Mesenchymal stem cell (in vitro differentiated cells and primary cell): Measurements from ENCODE around the gene LRFN2.

ENCODE experiments used
- DNase-seq: peaks from one replicate; pipeline ENCODE4 v3.0.0-alpha.2; 2013
- H2AFZ ChIP-seq: one replicate; pipeline ENCODE4 v1.6.1; 2013; ENCODE audit warnings: low read depth, mild to moderate bottlenecking, control low read depth, inconsistent platforms, low read length, moderate library complexity
- H2AK5ac ChIP-seq: 2 replicates; pipeline ENCODE4 v1.6.1; 2013; ENCODE audit warnings: low read length, moderate library complexity, mild to moderate bottlenecking, inconsistent platforms; ENCODE audit not compliant: severe bottlenecking
- H2BK120ac ChIP-seq: one replicate; pipeline ENCODE4 v1.6.1; 2013; ENCODE audit warnings: low read depth, mild to moderate bottlenecking, inconsistent platforms, low read length, moderate library complexity
- H2BK12ac ChIP-seq, 2 experiments: one replicate each; pipeline ENCODE4 v1.6.1; 2013; ENCODE audit warnings: inconsistent platforms in 2 of 2, low read length in 2 of 2, mild to moderate bottlenecking in 2 of 2, moderate library complexity in 2 of 2, control low read depth in 1 of 2
- H2BK15ac ChIP-seq: one replicate; pipeline ENCODE4 v1.6.1; 2013; ENCODE audit warnings: mild to moderate bottlenecking, low read depth, inconsistent platforms; ENCODE audit not compliant: poor library complexity, severe bottlenecking
- H2BK5ac ChIP-seq: 2 replicates; pipeline ENCODE4 v1.6.1; 2013; ENCODE audit warnings: low read depth, mild to moderate bottlenecking, low read length, control low read depth, inconsistent platforms; ENCODE audit not compliant: poor library complexity, severe bottlenecking
- H3K14ac ChIP-seq, 2 experiments: one replicate each; pipeline ENCODE4 v1.6.1; 2013; ENCODE audit warnings: inconsistent platforms in 2 of 2, low read length in 2 of 2, control low read depth in 1 of 2, mild to moderate bottlenecking in 1 of 2, moderate library complexity in 1 of 2
- H3K18ac ChIP-seq, 2 experiments: one replicate each; pipeline ENCODE4 v1.6.1; 2013; ENCODE audit warnings: inconsistent platforms in 2 of 2, low read length in 2 of 2, control low read depth in 1 of 2, low read depth in 1 of 2, mild to moderate bottlenecking in 1 of 2
- H3K23ac ChIP-seq, 2 experiments: one replicate each; pipeline ENCODE4 v1.6.1; 2013; ENCODE audit warnings: inconsistent platforms in 2 of 2, low read length in 2 of 2, mild to moderate bottlenecking in 2 of 2, moderate library complexity in 2 of 2, control low read depth in 1 of 2
- H3K27ac ChIP-seq: 2 replicates; pipeline ENCODE4 v1.5.1; 2013; ENCODE audit warnings: mild to moderate bottlenecking, moderate library complexity, low read length, control low read depth, inconsistent platforms; ENCODE audit not compliant: poor library complexity, severe bottlenecking
- H3K27me3 ChIP-seq, 2 experiments: 2 replicates each; pipeline versions ENCODE4 v1.6.1 to v1.7.0; 2013; ENCODE audit warnings: low read length in 2 of 2, mild to moderate bottlenecking in 2 of 2, moderate library complexity in 2 of 2, control low read depth in 1 of 2, inconsistent platforms in 1 of 2; ENCODE audit not compliant: control insufficient read depth in 1 of 2, insufficient read depth in 1 of 2
- H3K36me3 ChIP-seq, 2 experiments: 2 replicates each; pipeline versions ENCODE4 v1.6.1 to v1.7.0; 2013; ENCODE audit warnings: low read length in 2 of 2, control low read depth in 1 of 2, inconsistent platforms in 1 of 2, low read depth in 1 of 2, mild to moderate bottlenecking in 1 of 2; ENCODE audit not compliant: insufficient read depth in 2 of 2, control insufficient read depth in 1 of 2
- H3K4ac ChIP-seq, 2 experiments: one replicate each; pipeline ENCODE4 v1.6.1; 2013; ENCODE audit warnings: inconsistent platforms in 2 of 2, low read length in 2 of 2, mild to moderate bottlenecking in 2 of 2, moderate library complexity in 2 of 2, control low read depth in 1 of 2, low read depth in 1 of 2
- H3K4me1 ChIP-seq: 2 replicates; pipeline ENCODE4 v1.6.1; 2013; ENCODE audit warnings: low read depth, low read length, control low read depth; ENCODE audit not compliant: control insufficient read depth, insufficient read depth
- H3K4me2 ChIP-seq: 2 replicates; pipeline ENCODE4 v1.6.1; 2013; ENCODE audit warnings: low read length, mild to moderate bottlenecking, inconsistent platforms; ENCODE audit not compliant: poor library complexity, severe bottlenecking
- H3K4me3 ChIP-seq, 2 experiments: 2 replicates each; pipeline versions ENCODE4 v1.5.1 to v1.7.0; 2013; ENCODE audit warnings: low read length in 2 of 2, mild to moderate bottlenecking in 2 of 2, control low read depth in 1 of 2, low read depth in 1 of 2; ENCODE audit not compliant: insufficient read depth in 1 of 2
- H3K79me1 ChIP-seq: replicated peaks from 2 replicates; pipeline ENCODE4 v1.6.1; 2013; ENCODE audit warnings: mild to moderate bottlenecking, control low read depth, low read length, inconsistent platforms; ENCODE audit not compliant: poor library complexity, severe bottlenecking
- H3K9ac ChIP-seq: 2 replicates; pipeline ENCODE4 v1.7.0; 2013; ENCODE audit warnings: mild to moderate bottlenecking, low read length, moderate library complexity
- H3K9me3 ChIP-seq: 2 replicates; pipeline ENCODE4 v1.7.0; 2013; ENCODE audit warnings: mild to moderate bottlenecking, low read length; ENCODE audit not compliant: control insufficient read depth
- H4K8ac ChIP-seq: one replicate; pipeline ENCODE4 v1.6.1; 2013; ENCODE audit warnings: inconsistent platforms, mild to moderate bottlenecking, low read length, moderate library complexity
- H4K91ac ChIP-seq: one replicate; pipeline ENCODE4 v1.6.1; 2013; ENCODE audit warnings: mild to moderate bottlenecking, low read length, inconsistent platforms
- WGBS: methylation state at CpG from one replicate; pipeline ENCODE4 v1.1.7; 2013; ENCODE audit warnings: mixed read lengths; 5-methylcytosine and 5-hydroxymethylcytosine counted together

LRFN2 gene

GRCh38 chr6:40417031-40417430, 170.1 kb downstream of the LRFN2 start:
- Histone ChIP-seq H2BK120ac (no peak overlapping the region), H3K4me2 (no peak overlapping the region), H4K8ac (no peak overlapping the region), H2AK5ac (no peak overlapping the region), H3K27ac (no peak overlapping the region), H3K4me1 (peaks cover 13% of the 10 kb centered on the region), H3K23ac (no peak overlapping the region), H3K18ac (no peak overlapping the region), H2AFZ (no peak overlapping the region), H3K4ac (no peak overlapping the region), H2BK12ac (no peak overlapping the region), H3K14ac (no peak overlapping the region), H3K9me3 (no peaks in the 10 kb centered on the region), H3K36me3 (no peaks in the 10 kb centered on the region), H3K4me3 (no peak overlapping the region), H3K79me1 (no peaks in the 10 kb centered on the region), H3K27me3 (peaks cover 0 to 19% of the 10 kb centered on the region in 2 experiments), H2BK15ac (no peak overlapping the region), H3K9ac (no peak overlapping the region), H4K91ac (no peak overlapping the region), H2BK5ac (no peak overlapping the region)
- no peak for DNase-seq
- 99% methylated on average over 9 of the region's 9 CpGs for WGBS

GRCh38 chr6:40414617-40415016, 172.5 kb downstream of the LRFN2 start:
- H3K79me1 ChIP-seq, result no peaks in the 10 kb centered on the region
- H4K91ac ChIP-seq, result no peak overlapping the region
- no peak overlapping the region for H3K4me2 ChIP-seq
- H2BK15ac ChIP-seq, result peak overlapping the region; percentile 60
- no peak overlapping the region for H2AFZ ChIP-seq
- no peak overlapping the region for H2AK5ac ChIP-seq
- no peak for DNase-seq
- no peaks in the 10 kb centered on the region for H3K9me3 ChIP-seq
- H3K4ac ChIP-seq, result no peak overlapping the region
- no peak overlapping the region for H2BK5ac ChIP-seq
- H3K4me3 ChIP-seq, result no peak overlapping the region
- no peak overlapping the region for H3K27ac ChIP-seq
- H4K8ac ChIP-seq, result no peak overlapping the region
- H3K27me3 ChIP-seq, result peaks cover 0 to 24% of the 10 kb centered on the region in 2 experiments
- H3K4me1 ChIP-seq, result peaks cover 26% of the 10 kb centered on the region
- no peak overlapping the region for H3K23ac ChIP-seq
- no peak overlapping the region for H3K9ac ChIP-seq
- no peak overlapping the region for H2BK12ac ChIP-seq
- H3K36me3 ChIP-seq, result no peaks in the 10 kb centered on the region
- no peak overlapping the region for H3K18ac ChIP-seq
- WGBS, result 92% methylated on average over 6 of the region's 6 CpGs
- no peak overlapping the region for H2BK120ac ChIP-seq
- H3K14ac ChIP-seq, result no peak overlapping the region

DNA sequence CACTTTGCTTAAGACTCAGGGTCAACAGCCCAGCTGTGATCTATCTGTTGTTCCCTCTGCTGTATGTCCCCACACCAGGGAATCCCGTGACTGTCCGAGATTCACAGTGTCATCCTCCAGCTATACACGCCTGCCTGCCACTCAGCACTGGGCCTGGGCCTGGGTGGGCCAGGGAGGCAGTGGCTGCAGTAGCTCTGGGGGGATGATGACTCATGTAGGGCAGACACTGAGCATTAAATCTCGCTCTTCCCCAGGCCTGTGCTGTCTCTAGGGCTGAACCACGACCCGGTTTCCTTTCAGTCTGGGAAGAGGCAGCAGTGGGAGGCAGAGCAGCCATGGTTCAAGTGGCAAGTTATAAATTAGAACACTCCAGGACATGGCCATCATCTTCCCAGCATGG, 173.9 kb downstream of the LRFN2 start:
- no peak overlapping the region for H3K9ac ChIP-seq
- H2AK5ac ChIP-seq, result no peak overlapping the region
- peaks cover 0 to 24% of the 10 kb centered on the region in 2 experiments for H3K27me3 ChIP-seq
- H3K27ac ChIP-seq, result no peak overlapping the region
- no peak overlapping the region for H2AFZ ChIP-seq
- WGBS, result 7% methylated on average over 5 of the region's 6 CpGs
- peak; percentile 85 for DNase-seq
- no peak overlapping the region for H4K8ac ChIP-seq
- no peak overlapping the region for H3K4me2 ChIP-seq
- H4K91ac ChIP-seq, result no peak overlapping the region
- no peak overlapping the region for H2BK12ac ChIP-seq
- H3K4me1 ChIP-seq, result peaks cover 27% of the 10 kb centered on the region
- no peak overlapping the region for H3K14ac ChIP-seq
- no peak overlapping the region for H3K4me3 ChIP-seq
- H3K18ac ChIP-seq, result no peak overlapping the region
- H3K36me3 ChIP-seq, result no peaks in the 10 kb centered on the region
- no peak overlapping the region for H2BK5ac ChIP-seq
- no peaks in the 10 kb centered on the region for H3K79me1 ChIP-seq
- H2BK15ac ChIP-seq, result no peak overlapping the region
- H3K4ac ChIP-seq, result no peak overlapping the region
- H2BK120ac ChIP-seq, result no peak overlapping the region
- no peak overlapping the region for H3K23ac ChIP-seq
- no peaks in the 10 kb centered on the region for H3K9me3 ChIP-seq

GRCh38 chr6:40411881-40412280, 175.3 kb downstream of the LRFN2 start:
- Histone ChIP-seq H3K9ac (no peak overlapping the region), H3K4me3 (no peak overlapping the region), H2AK5ac (no peak overlapping the region), H4K91ac (no peak overlapping the region), H3K14ac (no peak overlapping the region), H3K4me2 (no peak overlapping the region), H2BK5ac (no peak overlapping the region), H3K4ac (no peak overlapping the region), H3K18ac (no peak overlapping the region), H3K36me3 (no peaks in the 10 kb centered on the region), H4K8ac (no peak overlapping the region), H2BK15ac (no peak overlapping the region), H3K79me1 (no peaks in the 10 kb centered on the region), H3K27me3 (peaks cover 0 to 22% of the 10 kb centered on the region in 2 experiments), H3K27ac (no peak overlapping the region), H3K23ac (no peak overlapping the region), H2BK120ac (no peak overlapping the region), H2AFZ (no peak overlapping the region), H3K4me1 (peaks cover 28% of the 10 kb centered on the region), H3K9me3 (no peaks in the 10 kb centered on the region), H2BK12ac (no peak overlapping the region)
- 81% methylated on average over 5 of the region's 6 CpGs for WGBS
- no peak for DNase-seq
